ENCODE data around the gene STAT4. TPM values are rescaled to one million over a fixed set of nuclear protein-coding genes. Genes with fewer than 3 reads are reported as not detected.
A peak's percentile ranks its signal among the peaks of the same experiment; 100 is the strongest.

Gene STAT4
- total and polyA plus RNA-seq, 11 donors: 0.32 to 21.5 (median 1.9) TPM

DNA sequence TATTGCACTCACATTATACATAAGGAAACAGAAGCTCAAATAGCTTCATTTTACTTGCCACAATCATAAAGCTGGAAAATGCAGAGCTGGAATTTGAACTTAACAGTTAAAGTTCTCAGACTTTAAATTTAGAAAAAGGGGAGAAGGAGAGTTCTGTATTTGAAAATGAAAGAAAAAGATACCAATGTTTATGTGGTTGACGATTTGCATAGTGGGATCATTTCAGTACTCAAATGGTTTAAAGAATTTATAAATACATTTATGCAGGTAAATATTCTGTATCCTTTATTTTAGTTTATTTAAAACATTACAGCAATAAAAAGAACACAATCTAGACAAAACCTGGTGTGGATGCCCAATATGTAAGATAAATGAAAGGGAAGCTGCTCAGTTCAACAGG lies 25.5 kb upstream of the STAT4 start:
- TF ChIP-seq POLR2A (IDR thresholded peaks at IDR 0.05) (no peak), CTCF (IDR thresholded peaks at IDR 0.05) (no peak)
- no peak for ATAC-seq
- no peaks in the 10 kb centered on the region for H3K36me3 ChIP-seq
- intact Hi-C loops (cut with DNase I): loop anchor here in 1 of 10 donors (5.0 kb wide), 1 partner anchor 41 kb away; no protein-coding TSS in a partner anchor
- no peaks in the 10 kb centered on the region for H3K27me3 ChIP-seq
- H3K27ac ChIP-seq: no peak overlapping the region
- 90 to 93% (median 91%) methylated on average over 1 of the region's 1 CpG for WGBS, 4 donors
- H3K9me3 ChIP-seq: no peaks in the 10 kb centered on the region
- no peak overlapping the region for H3K4me3 ChIP-seq
- DNase-seq: no peak
- peaks cover 0 to 26% (median 7%) of the 10 kb centered on the region in 12 donors for H3K4me1 ChIP-seq

GRCh38 chr2:191174442-191174841 lies 23.6 kb upstream of the STAT4 start:
- H3K4me1 ChIP-seq: peaks cover 0 to 28% (median 7%) of the 10 kb centered on the region in 12 donors
- H3K36me3 ChIP-seq: no peaks in the 10 kb centered on the region
- H3K27ac ChIP-seq: no peak overlapping the region
- ATAC-seq (no peak), DNase-seq (no peak)
- TF ChIP-seq POLR2A (IDR thresholded peaks at IDR 0.05): no peak
- no peak for TF ChIP-seq CTCF (IDR thresholded peaks at IDR 0.05)
- H3K4me3 ChIP-seq: no peak overlapping the region
- WGBS, 4 donors: 89 to 95% (median 91%) methylated on average over 3 of the region's 3 CpGs
- H3K27me3 ChIP-seq: no peaks in the 10 kb centered on the region
- H3K9me3 ChIP-seq: no peaks in the 10 kb centered on the region
- intact Hi-C loops (cut with DNase I): loop anchor here in 1 of 10 donors (5.0 kb wide), 1 partner anchor 33 kb away; no protein-coding TSS in a partner anchor

- WGBS, 4 donors: 83 to 94% (median 92%) methylated on average over 3 of the region's 3 CpGs
- intact Hi-C loops (cut with DNase I): loop anchor here in 1 of 10 donors (5.0 kb wide), 1 partner anchor 34 kb away; no protein-coding TSS in a partner anchor
- H3K27me3 ChIP-seq: no peaks in the 10 kb centered on the region
- ATAC-seq: no peak
- H3K36me3 ChIP-seq: no peaks in the 10 kb centered on the region
- no peak for DNase-seq
- no peaks in the 10 kb centered on the region for H3K9me3 ChIP-seq
- no peak overlapping the region for H3K4me3 ChIP-seq
- H3K4me1 ChIP-seq: peaks cover 0 to 24% (median 7%) of the 10 kb centered on the region in 12 donors
- TF ChIP-seq CTCF (IDR thresholded peaks at IDR 0.05) (no peak), POLR2A (IDR thresholded peaks at IDR 0.05) (no peak)
- peak overlapping the region in 1 of 12 donors; percentile 35 for H3K27ac ChIP-seq
These were observed 22.4 kb upstream of the STAT4 start for GRCh38 chr2:191173206-191173605.

- H3K27ac ChIP-seq: peak overlapping the region in 3 of 12 donors; percentile 9 to 35 (median 24)
- intact Hi-C loops (cut with DNase I): loop anchor here in 1 of 10 donors (5.0 kb wide), 1 partner anchor 35 kb away; no protein-coding TSS in a partner anchor
These were observed 21.0 kb upstream of the STAT4 start for GRCh38 chr2:191171708-191172355.

More at GRCh38 chr2:191171708-191172355, 21.0 kb upstream of the STAT4 start:
- no peak for TF ChIP-seq POLR2A (IDR thresholded peaks at IDR 0.05)
- no peak for TF ChIP-seq CTCF (IDR thresholded peaks at IDR 0.05)
- no peak overlapping the region for H3K4me3 ChIP-seq
- ATAC-seq (peak in 2 of 4 donors; percentile 45 to 72), DNase-seq (no peak)
- no peaks in the 10 kb centered on the region for H3K9me3 ChIP-seq
- 55 to 67% (median 61%) methylated on average over 2 of the region's 2 CpGs for WGBS, 4 donors
- H3K27me3 ChIP-seq: no peaks in the 10 kb centered on the region
- no peaks in the 10 kb centered on the region for H3K36me3 ChIP-seq
- peaks cover 0 to 34% (median 12%) of the 10 kb centered on the region in 12 donors for H3K4me1 ChIP-seq

All from heart left ventricle (tissue), 16 donors.